Cardiac fibroblast (primary cell): Measurements from ENCODE around the gene C1D.

Source experiments
- DNase-seq, 2 donors: peaks; one replicate each; pipeline versions ENCODE4 v3.0.0 to v3.0.0-alpha.2; 2010; ENCODE audit warnings: low read depth in 2 of 2
- H3K4me3 ChIP-seq, 2 donors: replicated peaks in 1 of 2; 1 replicate in 1 of 2; 2 replicates in 1 of 2; pipeline ENCODE4 v1.5.1; 2011; ENCODE audit warnings: low read depth in 2 of 2, low read length in 2 of 2, mild to moderate bottlenecking in 2 of 2, moderate library complexity in 1 of 2
- TF ChIP-seq, protein P1 (sequence below): IDR thresholded peaks from one replicate; pipeline ENCODE4 v1.5.1; 2011; ENCODE audit warnings: low read depth, mild to moderate bottlenecking, low read length, inconsistent platforms

Gene C1D, protein sequence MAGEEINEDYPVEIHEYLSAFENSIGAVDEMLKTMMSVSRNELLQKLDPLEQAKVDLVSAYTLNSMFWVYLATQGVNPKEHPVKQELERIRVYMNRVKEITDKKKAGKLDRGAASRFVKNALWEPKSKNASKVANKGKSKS

DNA sequence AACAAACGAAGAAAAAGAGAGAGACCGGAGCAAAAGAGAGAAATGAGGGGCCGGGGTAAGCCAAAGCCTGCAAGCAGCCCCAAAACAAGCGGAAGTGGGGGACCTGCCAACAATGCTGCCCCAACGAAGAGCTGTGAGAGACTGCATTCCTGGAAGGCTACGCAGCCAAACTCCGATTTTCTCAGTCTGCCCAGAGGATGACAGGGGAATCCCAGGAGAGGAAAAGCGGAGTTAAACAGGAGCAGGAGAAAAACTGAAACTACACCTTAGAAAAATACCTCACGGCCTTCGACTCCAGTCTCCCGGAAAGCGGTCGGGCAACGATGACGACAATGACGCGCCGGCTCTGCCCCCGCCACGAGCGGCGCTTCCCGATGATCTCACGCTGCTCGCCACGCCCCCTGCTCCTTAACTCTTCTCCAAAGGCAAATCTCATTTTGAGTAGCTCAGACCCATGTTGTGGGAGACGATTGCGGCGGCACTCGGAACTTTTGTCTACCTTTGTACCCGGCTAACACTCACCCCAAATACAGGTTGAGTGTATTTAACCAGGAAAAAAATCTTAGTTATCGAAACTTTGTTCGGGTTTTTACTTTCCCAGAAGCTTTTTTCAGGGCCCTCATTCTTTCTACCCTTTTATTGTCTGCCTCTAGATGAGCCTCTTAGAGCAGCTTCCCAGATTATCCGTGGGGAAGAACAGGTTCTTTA lies at the start of gene C1D:
Gene C1D (minus strand): TSS at position 325 of the 708 bp plus-strand sequence. CDS start 15,694 bp downstream, outside the sequence.
- DNase-seq: peak; percentile 93 to 94
- peak within 1 kb of the TSS; percentile 74 to 90 for H3K4me3 ChIP-seq
- TF ChIP-seq, protein P1, sequence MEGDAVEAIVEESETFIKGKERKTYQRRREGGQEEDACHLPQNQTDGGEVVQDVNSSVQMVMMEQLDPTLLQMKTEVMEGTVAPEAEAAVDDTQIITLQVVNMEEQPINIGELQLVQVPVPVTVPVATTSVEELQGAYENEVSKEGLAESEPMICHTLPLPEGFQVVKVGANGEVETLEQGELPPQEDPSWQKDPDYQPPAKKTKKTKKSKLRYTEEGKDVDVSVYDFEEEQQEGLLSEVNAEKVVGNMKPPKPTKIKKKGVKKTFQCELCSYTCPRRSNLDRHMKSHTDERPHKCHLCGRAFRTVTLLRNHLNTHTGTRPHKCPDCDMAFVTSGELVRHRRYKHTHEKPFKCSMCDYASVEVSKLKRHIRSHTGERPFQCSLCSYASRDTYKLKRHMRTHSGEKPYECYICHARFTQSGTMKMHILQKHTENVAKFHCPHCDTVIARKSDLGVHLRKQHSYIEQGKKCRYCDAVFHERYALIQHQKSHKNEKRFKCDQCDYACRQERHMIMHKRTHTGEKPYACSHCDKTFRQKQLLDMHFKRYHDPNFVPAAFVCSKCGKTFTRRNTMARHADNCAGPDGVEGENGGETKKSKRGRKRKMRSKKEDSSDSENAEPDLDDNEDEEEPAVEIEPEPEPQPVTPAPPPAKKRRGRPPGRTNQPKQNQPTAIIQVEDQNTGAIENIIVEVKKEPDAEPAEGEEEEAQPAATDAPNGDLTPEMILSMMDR: no peak

DNA sequence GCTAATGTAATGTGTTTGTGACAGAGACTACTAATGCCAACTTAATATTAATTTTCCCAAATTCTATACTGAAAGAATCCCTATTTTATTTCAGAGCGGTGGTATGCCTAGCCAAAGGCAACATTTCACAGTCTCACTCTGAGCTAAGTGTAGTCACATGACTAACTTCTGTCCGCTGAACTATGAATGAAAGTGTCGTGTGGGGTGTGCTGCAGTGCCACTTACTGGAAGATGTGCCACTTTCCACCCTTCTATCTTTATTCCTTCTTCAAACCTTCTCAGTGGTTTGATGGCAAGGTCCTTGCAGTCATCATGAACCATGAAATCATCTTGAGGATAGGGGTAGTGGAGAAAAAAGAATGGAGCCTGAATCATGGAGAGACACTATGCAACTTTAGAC lies 47.3 kb upstream of the C1D start:
- no peak for DNase-seq
- no peak overlapping the region for H3K4me3 ChIP-seq
- TF ChIP-seq, protein P1: no peak

DNA sequence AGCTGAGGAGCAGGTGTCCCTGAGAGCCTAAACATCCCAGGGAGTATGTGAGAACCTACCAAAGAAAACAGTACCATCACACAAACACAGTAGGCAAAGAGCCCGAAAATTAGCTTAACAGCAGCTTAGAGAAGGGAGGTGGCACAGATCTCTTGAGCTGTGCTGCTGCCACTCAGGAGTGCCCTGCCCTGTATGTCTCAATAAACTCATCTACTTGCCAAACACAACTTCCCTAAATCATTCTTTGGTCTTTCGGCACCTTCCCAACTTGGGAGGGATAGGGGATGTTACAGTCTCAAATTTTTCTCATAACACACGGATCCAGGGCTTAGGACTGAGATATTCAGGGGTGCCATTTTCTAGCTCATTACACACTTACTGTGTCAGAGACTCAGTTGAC lies 45.3 kb upstream of the C1D start:
- TF ChIP-seq, protein P1: no peak
- no peak for DNase-seq
- no peak overlapping the region for H3K4me3 ChIP-seq

DNA sequence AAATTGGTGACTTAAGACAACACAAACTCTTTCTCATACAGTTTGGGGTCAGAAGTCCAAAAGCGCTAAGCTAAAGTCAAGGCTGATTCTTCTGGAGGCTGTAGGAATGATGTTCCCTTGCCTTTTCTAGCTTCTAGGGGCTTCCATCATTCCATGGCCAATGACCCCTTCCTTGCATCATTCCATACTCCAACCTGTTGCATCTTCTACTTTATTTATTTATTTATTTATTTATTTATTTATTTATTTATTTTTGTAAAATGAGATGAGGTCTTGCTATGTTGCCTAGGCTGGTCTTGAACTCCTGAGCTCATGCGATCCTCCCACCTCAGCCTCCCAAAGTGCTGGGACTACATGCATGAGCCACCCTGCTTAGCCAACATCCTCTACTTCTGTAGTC lies 44.7 kb upstream of the C1D start:
- H3K4me3 ChIP-seq: no peak overlapping the region
- TF ChIP-seq, protein P1: no peak
- DNase-seq: no peak

DNA sequence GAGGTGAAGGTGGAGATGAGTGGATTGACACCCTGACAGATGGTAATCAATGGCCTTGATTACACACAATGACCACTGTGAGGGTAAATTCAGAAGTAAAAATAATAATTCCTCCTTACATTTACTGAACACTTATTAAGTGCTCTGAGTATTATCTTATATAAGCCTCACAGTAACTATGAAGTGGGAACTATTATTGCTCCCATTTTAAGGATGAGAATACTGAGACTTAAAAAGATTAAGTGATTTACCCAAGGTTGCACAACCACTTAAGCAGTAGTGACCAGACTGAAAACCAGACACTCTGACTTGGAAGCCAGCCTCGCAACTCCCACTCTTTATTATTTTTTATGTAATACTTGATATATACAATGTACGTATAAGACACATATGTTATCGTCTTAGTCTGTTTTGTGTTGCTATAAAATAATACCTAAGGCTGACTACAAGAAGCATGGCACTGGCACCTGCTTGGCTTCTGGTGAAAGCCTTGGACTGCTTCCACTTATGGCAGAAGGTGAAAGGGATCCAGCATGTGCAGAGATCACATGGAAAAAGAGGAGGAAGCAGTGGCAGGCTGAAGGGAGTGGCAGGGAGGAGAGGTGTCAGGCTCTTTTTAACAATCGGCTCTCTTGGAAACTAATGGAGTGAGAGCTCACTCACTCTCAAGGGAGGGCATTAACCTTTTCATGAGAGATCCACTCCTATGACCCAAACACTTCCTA lies 41.5 kb upstream of the C1D start:
- TF ChIP-seq, protein P1: no peak
- no peak for DNase-seq
- no peak overlapping the region for H3K4me3 ChIP-seq

DNA sequence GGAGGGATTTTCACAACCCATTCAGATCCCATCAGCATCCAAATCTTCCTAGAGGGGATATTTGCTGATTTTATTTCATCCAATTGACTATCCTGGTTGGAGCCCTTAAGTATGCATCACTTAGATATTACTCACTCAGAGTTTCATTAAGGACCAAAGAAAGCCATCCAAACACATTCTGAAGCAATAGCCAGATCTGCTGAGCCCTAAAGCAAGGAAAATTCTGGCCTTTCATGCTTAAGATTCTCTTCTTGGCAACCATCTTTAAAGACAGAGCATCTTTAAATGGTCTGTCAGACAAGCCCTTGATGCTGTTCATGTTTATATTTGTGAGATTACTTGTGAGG lies 40.9 kb upstream of the C1D start:
- TF ChIP-seq, protein P1: no peak
- peak in 1 of 2 donors; percentile 16 for DNase-seq
- no peak overlapping the region for H3K4me3 ChIP-seq
